ENCODE data around the gene TIMM10.

GRCh38 chr11:57539342-57539741 lies 8.8 kb upstream of the TIMM10 start:
- no peak for TF ChIP-seq TAF1 (IDR thresholded peaks at IDR 0.05; ENCODE audit: low read depth)
- no peak for TF ChIP-seq CTCF (IDR thresholded peaks at IDR 0.05; ENCODE audit: poor library complexity, severe bottlenecking)
- TF ChIP-seq SMC3 (conservative IDR thresholded peaks at IDR 0.05; ENCODE audit: poor library complexity): no peak
- no peak for TF ChIP-seq REST (IDR thresholded peaks at IDR 0.05; ENCODE audit: borderline replicate concordance)
- TF ChIP-seq RAD21 (conservative IDR thresholded peaks at IDR 0.05): no peak
